Measurements from ENCODE around the gene PSMD5.

DNA sequence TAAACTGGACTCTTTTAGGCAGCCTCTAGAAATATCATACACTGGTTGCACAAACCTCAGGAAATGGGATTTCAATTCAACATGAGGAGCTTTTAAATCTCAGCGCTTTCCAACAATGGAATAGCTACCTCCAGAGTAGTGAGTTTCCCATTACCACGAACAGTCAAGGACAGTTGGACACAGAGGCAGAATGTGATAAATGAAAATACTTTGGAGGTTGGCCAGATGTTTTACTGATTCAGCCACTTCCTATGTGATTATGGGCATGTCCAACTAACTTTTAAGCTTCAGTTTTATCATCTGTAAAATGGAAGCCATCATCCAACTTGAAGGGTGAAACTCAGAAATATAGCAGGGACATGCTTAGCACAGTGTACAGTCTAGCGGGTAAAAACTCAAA lies 51.6 kb downstream of the PSMD5 start:
- TF ChIP-seq, protein P1, sequence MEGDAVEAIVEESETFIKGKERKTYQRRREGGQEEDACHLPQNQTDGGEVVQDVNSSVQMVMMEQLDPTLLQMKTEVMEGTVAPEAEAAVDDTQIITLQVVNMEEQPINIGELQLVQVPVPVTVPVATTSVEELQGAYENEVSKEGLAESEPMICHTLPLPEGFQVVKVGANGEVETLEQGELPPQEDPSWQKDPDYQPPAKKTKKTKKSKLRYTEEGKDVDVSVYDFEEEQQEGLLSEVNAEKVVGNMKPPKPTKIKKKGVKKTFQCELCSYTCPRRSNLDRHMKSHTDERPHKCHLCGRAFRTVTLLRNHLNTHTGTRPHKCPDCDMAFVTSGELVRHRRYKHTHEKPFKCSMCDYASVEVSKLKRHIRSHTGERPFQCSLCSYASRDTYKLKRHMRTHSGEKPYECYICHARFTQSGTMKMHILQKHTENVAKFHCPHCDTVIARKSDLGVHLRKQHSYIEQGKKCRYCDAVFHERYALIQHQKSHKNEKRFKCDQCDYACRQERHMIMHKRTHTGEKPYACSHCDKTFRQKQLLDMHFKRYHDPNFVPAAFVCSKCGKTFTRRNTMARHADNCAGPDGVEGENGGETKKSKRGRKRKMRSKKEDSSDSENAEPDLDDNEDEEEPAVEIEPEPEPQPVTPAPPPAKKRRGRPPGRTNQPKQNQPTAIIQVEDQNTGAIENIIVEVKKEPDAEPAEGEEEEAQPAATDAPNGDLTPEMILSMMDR (IDR thresholded peaks at IDR 0.05), result no peak
- TF ChIP-seq POLR2A (IDR thresholded peaks at IDR 0.05) (no peak), EP300 (IDR thresholded peaks at IDR 0.05) (no peak), POLR2AphosphoS5 (IDR thresholded peaks at IDR 0.05) (no peak)

Data from suprapubic skin (tissue), 4 donors.